GM19395 (cell line): Measurements from ENCODE around the gene NDUFS1.
A peak's percentile ranks its signal among the peaks of the same experiment; 100 is the strongest.
"Not testable (repeated sequence)": the region's sequence is repeated elsewhere in the genome, so short reads cannot be mapped to it uniquely, and the experiment has no call there.

ENCODE experiments used
- ATAC-seq: cut with Tn5 transposase; IDR thresholded peaks from one replicate; pipeline ENCODE4 v1.9.1; 2021; ENCODE audit warnings: mild to moderate bottlenecking, moderate library complexity; ENCODE audit not compliant: unreplicated experiment

Gene NDUFS1

DNA sequence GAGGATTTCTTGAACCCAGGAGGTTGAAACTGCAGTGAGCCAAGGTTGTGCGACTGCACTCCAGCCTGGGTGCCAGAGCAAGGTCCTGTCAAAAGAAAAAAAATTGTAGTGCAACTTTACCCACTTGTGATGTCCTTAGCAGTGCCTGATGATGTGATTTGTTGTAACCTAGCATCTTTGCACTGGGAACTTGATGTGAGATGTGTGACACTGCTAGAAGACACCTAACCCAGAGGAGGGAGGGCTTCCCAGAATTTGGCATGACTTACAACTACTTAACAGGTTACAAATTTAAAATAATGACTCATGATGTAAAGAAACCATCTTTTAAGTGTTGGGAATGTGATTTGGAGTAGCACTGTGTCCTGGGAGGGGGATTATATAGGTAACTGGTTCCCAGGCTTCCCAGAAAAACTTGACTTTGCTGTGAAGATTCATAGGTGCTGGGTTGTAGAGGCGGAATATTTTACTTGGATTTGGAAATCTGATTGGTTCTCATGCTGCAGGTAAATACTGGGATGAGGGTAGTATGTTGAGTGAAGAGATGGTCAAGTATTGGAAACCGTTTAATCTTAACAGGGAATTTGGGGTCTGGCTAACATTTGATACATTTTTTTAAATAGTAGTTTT is 4.1 kb upstream of the NDUFS1 start:
- no peak for ATAC-seq

DNA sequence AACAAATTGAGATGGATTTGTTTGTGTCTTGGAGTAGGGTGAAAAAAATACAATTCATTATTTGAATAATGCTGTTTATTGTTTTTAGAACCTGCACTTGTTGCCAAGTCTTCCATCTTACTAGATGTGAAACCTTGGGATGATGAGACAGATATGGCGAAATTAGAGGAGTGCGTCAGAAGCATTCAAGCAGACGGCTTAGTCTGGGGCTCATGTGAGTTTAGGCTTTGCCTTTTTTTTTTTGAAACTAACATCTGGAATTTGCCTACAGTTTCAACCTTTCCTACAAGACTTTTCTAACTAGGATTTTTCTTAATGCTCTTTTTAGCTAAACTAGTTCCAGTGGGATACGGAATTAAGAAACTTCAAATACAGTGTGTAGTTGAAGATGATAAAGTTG is 3.2 kb upstream of the NDUFS1 start:
- ATAC-seq = not testable (repeated sequence)

DNA sequence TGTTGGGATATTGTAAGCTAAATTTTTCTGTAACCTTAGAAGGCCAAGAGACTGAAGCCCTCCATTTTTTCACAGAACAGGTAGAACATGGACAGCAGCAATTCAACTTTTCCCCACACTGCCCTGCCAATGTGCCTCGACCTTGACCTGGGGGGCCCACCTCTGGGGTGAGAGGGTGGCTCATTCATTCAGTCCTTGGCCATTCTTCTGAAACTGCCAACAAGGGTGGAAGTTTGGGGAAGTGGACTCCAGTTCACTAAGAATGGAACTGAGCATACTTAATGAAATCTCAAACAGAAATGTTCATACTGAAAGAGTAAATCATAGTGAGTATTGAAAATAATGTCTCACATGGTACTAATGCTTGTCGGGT is 1.5 kb upstream of the NDUFS1 start:
- ATAC-seq = no peak

DNA sequence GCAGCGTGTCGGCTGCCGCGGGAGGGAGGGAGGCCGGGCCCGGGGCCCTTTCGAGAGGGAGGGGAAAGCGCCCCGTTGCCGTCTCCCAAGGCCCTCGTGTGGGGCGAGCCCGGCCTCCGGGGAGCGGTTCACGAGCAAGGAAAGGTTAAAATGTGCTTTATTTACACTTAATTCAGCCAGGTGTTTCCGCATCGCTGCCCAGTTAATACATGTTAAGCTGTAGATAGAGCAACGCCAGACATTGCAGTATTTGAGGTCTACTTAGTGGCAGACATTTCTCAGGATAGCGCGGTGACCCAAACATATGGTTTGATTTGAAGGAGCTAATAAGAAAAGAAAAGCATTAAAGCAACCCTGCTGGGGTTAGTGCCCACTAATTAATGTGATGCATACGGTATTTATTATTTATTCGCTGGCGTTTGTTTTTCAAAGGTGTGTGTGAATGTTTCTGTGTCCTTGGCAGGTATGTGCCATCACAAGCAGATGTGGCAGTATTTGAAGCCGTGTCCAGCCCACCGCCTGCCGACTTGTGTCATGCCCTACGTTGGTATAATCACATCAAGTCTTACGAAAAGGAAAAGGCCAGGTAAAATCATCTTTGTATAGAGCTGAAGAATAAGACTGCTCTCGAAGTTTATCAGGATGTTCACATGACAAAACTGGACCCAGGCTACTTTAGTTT is 1.0 kb upstream of the NDUFS1 start:
- ATAC-seq = peak; percentile 48

DNA sequence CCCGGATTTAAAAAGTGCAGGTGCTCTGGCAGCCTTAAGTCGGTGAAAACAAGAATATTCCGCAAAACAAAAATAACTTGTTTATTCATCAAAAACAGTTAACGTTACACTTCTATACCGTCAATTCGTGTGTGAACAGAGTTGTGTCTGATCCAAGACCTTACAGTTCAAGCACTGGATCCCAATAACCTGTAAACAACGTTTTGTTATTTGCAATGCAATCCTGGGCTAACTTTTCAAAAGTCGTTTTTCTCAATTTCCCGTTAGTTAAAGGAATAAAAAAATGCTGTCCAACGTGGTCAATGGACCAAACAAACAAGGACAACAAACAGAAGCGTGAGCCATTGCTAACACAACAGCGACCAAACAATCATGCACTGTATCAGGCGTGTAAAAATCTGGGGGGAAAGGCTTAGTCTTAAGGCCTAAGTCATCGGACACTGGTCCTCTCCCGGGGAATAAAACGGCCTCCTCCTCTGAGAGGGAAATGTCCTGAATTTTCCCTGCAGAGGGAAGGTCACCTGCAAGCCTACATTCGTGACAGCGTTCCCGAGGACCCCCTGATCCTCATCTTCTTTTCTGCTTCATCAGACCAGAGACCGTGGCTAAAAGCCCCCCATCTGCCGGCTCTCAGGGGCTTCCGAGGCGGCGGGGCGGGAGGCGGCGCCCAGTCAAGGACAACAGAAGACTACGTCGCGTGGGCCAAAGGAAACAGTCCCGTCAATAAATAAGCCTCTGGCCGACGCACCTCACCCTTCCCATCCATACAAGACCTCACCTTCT is 490 bp downstream of the NDUFS1 start:
- ATAC-seq = peak; percentile 20

DNA sequence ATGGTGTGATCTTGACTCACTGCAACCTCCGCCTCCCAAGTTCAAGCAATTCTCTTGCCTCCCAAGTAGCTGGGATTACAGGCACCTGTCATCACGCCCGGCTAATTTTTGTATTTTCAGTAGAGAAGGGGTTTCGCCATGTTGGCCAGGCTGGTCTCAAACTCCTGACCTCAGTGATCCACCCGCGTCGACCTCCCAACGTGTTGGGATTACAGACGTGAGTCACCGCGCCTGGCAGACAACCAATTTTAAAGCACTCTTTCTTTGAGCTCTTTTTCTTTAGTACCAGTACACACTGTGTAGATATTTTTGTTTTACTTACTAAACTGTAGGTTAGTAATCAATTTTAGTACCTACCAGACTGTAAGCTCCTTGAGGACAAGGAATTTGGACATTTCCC is 2.2 kb downstream of the NDUFS1 start:
- not testable (repeated sequence) for ATAC-seq

DNA sequence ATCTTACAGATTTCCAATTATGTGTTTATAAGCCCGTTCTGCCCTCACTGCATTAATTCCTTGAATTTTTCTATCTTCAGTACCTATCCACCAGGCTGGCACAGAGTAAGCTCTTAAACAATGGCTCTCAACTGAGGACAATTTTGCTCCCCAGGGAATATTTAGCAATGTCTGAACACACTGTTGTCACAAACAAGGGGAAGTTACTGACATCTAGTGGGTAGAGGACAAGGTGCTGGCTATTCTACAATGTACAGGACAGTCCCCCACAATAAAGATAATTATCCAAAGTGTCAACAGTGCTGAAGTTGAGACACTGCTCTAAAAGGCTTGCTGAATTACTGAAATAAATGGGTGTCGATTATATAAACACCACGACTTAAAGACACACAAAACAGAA is 5.0 kb downstream of the NDUFS1 start:
- no peak for ATAC-seq

DNA sequence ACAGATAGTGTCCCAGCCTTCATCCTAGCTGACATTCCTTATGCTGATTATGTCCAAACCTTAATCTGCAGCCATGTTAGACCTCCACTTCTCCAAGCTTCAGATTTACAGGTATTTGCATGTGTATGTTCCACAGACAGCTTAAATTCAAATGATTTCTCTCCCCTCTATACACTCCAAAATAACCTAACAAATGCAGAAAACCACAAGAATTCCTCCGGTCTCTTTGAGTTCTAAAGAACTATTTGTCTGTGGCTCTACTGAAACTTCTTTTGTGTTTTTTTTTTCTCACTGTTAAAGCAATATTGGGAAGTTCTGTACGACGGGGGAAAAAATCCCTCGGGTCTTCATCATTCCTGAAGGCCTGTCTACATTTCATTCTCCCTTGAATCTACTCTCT is 8.6 kb downstream of the NDUFS1 start:
- ATAC-seq = no peak

DNA sequence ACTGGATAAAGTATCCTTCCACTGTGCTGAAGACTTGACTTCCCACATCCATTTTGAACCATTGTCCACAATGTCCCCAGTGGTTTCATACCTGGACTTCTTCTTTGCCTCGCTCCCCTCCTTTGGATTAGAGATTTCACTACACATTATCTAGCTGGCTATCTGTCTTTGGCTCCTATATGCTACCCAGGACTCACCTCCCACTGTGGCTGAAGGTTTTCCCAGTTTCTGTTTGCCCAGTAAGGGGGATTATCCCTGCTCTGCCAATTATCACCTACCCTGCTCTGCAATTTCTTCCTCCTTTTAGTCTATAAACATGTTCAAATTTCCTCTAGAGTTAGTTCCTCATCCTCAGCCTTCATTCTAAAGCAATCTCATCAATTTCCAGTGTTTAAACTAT is 9.1 kb downstream of the NDUFS1 start:
- no peak for ATAC-seq

DNA sequence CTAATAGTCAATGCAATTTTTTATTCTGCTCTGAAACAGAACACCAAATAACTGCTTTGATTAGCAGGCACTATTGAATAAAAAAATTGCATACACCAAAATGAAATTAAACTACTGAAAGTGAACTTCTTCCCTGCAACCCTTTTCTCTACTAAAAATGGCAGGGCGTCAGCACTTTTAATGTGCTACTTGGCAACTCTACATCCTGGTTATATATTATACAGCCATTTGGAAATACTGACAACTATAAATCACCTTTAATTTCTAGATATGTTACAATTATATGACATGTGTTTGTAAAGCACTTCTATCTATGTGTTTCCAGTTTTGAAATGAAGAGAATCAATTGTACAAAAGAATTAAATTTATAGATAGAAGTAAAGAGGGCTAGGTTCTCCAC is 9.9 kb downstream of the NDUFS1 start:
- no peak for ATAC-seq

DNA sequence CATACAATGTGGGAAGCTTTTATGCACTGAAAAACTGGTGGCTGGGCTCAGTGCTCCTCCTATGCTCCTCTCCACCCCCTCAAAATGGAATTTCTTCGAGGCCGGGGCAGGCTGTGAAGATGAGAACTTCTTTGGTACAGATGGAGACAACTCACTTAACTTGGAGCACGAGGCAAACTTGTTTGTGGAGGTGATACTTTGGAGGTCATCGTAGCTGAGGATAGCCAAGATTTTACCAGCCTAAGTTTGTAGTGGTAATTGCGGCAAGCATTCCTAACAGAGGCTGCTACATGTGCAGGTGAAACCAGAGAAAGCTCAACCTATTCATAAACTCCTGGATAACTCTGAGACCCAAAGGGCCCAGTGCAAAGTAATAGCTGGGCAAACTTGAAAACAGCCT is 13.6 kb downstream of the NDUFS1 start:
- no peak for ATAC-seq

DNA sequence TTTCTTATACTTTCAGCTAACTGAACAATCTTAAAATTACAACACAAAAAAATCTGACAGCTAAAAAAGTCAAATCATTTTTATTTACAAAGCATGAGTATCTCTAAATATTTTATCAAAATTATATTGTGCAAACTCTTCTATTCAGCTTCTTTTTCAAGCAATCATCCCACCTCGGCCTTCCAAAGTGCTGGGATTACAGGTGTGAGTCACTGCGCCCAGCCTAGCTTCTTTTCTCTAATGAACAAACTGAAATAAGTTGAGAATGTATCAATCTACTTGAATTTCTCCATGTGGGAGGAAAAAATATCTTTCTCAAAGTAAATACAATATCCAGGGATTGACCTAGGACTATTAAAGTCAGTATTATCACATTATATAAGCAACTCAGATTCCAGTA is 14.9 kb downstream of the NDUFS1 start:
- no peak for ATAC-seq

DNA sequence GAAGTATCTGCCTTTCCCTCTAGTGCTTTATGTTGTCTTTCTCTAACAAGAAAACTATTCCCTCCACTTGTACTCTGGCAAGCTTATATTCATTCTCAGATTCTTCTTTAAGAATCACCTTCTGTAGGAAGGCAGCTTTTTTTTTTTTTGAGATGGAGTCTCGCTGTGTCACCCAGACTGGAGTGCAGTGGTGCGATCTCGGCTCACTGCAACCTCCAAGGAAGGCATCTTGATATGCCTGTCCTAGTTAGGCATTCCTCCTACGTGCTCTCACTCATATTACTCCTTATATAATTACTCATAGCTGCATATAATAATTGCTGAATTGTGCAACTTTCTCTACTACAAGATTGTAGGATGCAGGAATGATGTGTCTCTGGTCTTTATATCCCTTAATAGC is 15.8 kb downstream of the NDUFS1 start:
- no peak for ATAC-seq

DNA sequence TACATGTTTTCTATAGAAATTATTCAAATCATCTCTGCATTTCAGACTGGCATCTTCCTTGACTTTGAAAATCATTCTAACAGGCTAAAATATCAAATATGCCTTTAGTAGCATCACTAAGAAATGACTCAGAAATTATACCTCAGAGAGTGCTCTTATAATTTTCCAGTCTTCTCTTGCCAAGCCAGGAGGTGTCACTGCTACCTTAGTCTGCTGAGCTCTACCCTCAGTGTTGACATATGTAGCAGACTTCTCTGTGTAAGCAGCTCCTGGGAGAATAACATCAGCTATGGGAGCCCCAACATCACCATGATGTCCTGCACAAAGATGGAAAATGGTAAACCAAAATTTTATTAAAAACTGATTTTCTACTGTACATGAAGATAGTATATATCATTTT is 31.6 kb downstream of the NDUFS1 start:
- no peak for ATAC-seq

DNA sequence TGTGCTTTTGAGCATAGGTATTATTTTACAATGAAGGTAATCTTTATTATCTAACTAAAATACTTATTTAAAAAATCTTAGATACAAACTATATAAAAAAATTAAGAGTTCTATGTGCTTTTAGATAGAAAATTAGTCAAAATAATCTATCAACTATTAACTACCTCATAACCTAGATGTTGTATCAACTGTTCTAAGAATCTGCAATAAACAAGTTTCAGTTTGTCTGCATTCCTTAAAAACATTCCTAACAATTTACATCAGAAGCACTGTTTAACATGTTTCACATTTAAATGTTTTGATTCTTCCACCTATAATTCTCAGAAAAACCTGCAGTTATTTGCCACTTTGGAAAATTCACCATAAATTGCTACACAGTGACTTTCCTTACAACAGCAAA is 33.3 kb downstream of the NDUFS1 start:
- ATAC-seq = no peak

DNA sequence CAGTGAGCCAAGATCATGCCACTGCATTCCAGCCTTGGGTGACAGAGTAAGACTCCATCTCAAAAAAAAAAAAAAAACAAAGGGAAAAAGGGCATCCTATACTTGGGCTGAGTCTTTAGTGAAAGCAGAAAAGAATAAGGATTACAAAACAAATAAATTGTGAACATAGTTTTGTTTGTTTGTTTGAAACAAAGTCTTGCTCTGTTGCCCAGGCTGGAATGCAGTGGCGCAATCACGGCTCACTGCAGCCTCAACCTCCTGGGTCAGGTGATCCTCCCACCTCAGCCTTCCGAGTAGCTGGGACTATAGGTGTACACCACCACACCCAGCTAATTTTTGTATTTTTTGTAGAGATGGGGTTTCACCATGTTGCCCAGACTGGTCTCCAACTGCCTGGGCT is 36.7 kb downstream of the NDUFS1 start:
- ATAC-seq = not testable (repeated sequence)

DNA sequence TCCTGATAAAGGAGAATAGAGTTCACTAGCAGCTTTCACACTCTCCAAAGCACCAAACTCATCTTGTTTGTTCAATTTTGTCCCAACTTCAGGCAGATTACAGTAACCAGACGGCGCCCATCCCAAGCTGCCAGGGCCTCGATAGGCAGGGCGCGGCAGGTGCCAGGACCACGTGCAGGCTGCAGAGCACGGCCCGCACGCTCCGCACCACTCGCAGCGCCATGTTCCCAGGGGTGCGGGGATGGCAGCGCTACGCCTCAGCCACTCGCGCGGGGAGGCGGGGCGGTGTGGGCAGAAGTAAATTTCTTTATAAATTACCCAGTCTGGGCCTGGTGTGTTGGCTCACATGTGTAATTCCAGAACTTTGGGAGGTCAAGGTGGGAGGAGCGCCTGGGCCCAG is 43.0 kb downstream of the NDUFS1 start:
- no peak for ATAC-seq

DNA sequence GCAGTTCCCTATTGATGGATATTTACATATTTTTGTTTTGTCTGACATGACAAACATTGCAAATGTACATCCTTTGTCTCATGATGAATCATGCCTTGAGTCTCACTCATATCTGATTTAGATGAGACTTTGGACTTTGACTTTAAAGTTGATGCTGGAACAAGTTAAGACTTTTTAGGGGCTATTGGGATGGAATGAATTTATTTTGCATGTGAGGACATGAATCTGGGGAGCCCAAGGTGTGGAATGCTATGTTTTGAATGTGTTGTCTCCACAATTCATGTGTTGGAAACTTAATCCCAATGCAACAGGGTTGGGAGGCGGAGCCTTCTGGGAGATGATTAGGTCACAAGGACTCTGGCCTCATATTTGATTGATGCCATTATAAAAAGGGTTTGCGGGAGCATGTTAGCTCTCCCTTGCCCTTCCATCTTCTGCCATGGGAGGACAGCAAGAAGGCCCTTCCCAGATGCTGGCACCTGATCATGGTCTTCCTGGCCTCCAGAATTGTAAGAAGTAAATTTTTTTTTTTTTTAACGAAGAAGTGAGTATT is 44.1 kb downstream of the NDUFS1 start:
- ATAC-seq = no peak

DNA sequence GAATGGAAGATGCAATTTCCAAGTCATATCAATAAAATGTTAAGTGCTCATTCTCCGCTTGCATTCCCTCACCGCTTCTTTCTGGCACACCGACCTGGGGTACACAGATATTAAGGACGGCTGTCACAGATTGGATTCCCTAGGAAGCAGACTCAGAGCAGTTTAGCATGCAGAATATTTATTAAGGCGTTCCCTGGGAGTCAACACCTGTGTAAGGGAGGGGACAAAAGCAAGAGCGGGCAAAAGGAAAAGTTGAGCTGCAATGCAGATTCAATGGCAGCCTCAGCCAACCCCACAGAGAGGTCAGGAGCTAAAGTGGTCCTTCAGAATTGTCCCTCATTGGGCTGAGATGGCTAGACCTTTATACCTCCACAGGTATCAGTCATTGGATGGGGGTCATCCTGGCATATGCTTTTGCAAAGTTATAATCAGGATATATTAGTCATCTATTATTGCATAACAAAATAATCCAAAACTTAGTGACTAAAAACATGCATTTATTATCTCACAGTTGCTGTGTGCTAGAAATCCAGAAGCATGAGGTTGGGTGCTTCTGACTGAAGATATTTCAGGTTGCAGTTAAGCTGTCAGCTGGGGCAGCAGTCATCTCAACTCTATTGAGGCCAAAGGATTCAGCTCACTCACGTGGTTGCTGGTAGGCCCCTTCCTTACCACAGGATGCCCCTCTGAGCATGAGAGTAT is 46.2 kb downstream of the NDUFS1 start:
- no peak for ATAC-seq

DNA sequence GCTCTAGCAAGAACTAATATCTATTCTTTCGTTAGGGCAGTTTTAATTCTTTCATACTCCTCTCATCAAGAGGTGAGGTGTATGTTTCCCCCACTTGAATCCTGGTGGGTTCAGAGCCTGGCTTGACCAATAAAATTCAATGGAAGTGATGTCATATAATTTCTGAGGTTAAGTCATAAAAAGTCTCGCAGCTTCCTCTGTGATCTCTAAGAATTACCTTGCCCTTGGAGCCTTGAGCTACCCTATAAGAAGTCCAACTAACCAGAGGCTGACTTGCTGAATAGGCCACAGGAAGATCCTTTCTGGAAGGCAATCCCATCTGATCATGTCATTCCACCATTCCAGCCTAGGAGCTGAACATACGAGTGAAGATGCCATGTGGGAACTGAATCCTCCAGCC is 47.1 kb downstream of the NDUFS1 start:
- ATAC-seq = no peak

DNA sequence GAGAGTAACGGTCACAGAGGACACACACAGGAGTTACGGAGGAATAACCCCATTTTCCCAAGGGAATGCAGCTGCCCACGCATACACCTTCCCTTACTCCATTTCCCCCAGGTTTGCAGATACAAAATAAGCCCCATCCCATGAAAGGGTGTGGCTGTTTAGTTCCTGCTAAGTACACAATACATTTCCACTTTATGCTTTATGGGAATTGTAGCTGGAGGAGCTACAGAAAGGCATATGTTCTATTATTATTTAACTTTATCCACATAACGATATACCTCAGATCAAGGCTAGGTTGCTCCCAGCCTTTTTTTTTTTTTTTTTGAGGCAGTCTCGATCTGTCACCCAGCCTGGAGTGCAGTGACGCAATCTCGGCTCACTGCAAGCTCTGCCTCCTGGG is 50.5 kb downstream of the NDUFS1 start:
- no peak for ATAC-seq
